Measurements from ENCODE around the gene DIABLO.
"Not testable (repeated sequence)": the region's sequence is repeated elsewhere in the genome, so short reads cannot be mapped to it uniquely, and the experiment has no call there.

The DIABLO gene

DNA sequence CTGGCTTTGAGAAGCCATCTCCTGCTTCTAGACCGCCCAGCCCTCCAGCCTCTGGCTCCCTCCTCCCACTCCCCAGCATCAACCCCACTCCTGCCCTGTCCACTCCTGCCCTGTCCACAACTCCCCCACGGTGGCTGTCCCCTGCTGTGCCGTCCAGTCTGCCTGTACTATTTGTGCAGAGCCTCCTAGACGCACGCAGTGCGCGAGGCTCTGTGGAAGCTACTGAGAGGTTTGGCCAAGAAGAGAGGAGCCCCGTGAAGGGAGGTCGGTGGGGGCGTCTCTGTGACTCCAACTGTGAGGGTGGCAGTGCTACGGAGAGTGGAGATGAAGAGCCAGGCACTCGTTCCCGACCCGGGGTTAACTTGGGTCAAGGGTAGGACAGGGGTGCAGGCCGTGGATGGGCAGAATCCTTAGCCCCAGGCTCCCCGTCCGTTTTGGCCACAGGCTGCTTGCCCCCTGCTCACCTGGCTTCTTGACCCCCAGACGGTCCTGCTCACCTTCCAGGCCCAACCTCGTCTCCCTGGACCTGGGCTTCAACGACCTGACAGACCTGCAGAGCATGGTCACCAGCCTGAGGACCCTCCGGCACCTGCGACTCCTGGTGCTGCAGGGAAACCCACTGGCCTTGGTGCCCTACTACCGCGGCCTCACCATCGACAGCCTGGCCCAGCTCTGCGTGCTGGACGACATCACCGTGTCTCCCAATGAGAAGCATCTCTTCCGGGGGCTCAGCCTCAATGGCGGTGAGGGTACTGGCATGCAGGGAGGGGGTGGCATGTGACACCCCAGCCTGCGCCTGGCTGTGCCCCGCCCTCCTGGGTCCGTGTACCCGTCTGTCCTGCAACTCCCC is 36.0 kb downstream of the DIABLO start:
- no peak for DNase-seq (ENCODE audit: low read depth)

GRCh38 chr12:122187466-122187865 is 38.4 kb downstream of the DIABLO start:
- no peak for DNase-seq (ENCODE audit: low read depth)

- DNase-seq (ENCODE audit: low read depth), result no peak
Measured at GRCh38 chr12:122185494-122186082, 40.3 kb downstream of the DIABLO start.

DNA sequence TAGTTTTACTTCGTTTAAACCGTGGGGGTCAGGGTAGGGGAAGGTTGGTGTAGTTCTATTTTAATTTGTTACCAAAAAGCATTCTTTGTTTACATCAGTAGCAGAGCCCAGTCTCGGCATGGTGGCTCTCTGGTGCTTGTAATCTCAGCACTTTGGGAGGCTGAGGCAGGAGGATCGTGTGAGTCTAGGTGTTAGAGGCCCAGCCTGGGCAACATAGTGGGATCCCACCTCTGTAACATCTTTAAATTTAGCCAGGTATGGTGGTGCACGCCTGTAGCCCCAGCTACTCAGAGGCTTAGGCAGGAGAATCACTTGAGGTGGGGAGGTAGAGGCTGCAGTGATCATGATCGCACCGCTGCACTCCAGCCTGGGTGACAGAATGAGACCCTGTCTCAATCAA is 40.8 kb downstream of the DIABLO start:
- no peak for DNase-seq (ENCODE audit: low read depth)

GRCh38 chr12:122184517-122184916 is 41.3 kb downstream of the DIABLO start:
- DNase-seq (ENCODE audit: low read depth), result no peak

DNA sequence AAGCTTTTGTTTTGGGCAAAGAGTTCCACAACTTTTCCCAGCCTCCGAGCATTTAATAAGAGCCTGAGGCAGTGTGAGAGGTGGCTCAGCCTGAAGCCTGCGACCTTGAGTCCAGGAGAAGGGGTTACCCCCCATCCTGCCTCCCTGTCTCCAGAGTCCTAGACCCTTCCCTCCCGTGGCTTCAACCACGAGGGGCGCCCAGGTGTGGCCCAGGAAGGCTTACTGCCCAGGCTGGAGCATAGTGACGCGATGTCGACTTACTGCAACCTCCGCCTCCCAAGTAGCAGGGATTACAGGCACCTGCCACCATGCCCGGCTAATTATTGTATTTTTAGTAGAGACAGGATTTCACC is 42.3 kb downstream of the DIABLO start:
- DNase-seq (ENCODE audit: low read depth), result no peak

DNA sequence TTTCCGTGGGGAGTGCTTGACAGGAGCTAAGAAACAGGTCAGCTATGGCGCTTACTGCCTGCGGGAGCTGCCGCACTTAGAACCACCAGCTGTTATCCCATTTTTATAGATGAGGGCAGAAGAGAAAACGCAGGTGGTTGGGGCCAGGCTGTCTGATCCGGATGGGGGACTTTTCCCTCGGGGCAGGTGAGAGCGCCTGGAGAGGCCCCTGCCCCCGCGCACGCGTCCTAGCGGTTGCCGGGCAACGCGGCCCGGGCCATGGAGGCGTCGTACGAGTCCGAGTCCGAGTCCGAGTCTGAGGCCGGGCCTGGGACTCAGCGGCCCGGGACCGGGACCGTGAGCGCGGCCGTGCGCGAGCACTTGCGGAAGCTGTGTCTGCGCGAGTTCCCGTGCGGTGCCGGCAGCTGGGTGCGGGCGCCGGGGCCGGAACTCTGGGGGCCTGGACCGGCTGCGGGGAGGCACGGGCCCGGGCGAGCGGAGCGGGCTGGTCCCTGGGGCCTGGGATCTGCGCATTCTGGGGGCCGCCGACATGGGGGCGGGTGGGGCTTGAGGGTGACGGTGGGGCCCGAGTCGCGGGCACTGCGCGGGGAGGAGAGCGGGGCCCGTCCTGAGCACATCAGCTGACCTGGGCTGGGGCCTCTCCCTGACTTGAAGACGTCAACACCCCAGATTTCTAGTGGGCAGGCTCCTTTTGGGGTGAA is 42.8 kb downstream of the DIABLO start, which contains the start of gene LRRC43:
LRRC43 (plus strand) TSS at position 237 of the 701 bp plus-strand sequence; CDS start at position 259, 22 bp downstream.
- no peak for DNase-seq (ENCODE audit: low read depth)

- not testable (repeated sequence) for DNase-seq (ENCODE audit: low read depth)
Measured at GRCh38 chr12:122176473-122176872, 49.4 kb downstream of the DIABLO start.

- no peak for DNase-seq (ENCODE audit: low read depth)
Measured at GRCh38 chr12:122174155-122174845, 51.6 kb downstream of the DIABLO start, which contains the start of gene IL31. Gene IL31, minus strand, starts transcription at chr12:122174221. Its CDS starts 49 bp downstream, at chr12:122174172.

- no peak for DNase-seq (ENCODE audit: low read depth)
Measured at GRCh38 chr12:122172262-122172939, 53.5 kb downstream of the DIABLO start.

GRCh38 chr12:122171399-122171798 is 54.5 kb downstream of the DIABLO start:
- DNase-seq (ENCODE audit: low read depth), result no peak

DNA sequence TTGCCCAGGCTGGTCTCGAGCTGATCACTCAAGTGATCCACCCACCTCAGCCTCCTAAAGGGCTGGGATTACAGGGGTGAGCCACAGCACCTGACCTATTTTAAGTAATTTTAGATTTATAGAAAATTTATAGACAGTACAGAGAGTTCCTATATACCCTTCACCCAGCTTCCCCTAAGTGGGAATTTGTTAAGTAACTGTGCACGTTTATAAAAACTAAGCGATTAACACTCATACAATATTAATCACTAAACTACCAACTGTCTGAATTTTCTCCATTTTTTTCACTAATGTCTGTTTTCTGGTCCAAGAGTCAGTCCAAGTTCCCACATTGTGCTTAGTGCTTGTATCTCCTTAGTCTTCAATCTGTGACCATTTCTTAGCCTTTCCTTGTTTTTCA is 57.4 kb downstream of the DIABLO start:
- DNase-seq (ENCODE audit: low read depth), result no peak

GRCh38 chr12:122167356-122167925 is 58.4 kb downstream of the DIABLO start:
- DNase-seq (ENCODE audit: low read depth), result no peak

GRCh38 chr12:122166422-122167349 is 59.2 kb downstream of the DIABLO start:
- DNase-seq (ENCODE audit: low read depth), result no peak

GRCh38 chr12:122162976-122163375 is 62.9 kb downstream of the DIABLO start:
- DNase-seq (ENCODE audit: low read depth), result no peak

- DNase-seq (ENCODE audit: low read depth), result no peak
Measured at GRCh38 chr12:122161682-122162081, 64.2 kb downstream of the DIABLO start.

DNA sequence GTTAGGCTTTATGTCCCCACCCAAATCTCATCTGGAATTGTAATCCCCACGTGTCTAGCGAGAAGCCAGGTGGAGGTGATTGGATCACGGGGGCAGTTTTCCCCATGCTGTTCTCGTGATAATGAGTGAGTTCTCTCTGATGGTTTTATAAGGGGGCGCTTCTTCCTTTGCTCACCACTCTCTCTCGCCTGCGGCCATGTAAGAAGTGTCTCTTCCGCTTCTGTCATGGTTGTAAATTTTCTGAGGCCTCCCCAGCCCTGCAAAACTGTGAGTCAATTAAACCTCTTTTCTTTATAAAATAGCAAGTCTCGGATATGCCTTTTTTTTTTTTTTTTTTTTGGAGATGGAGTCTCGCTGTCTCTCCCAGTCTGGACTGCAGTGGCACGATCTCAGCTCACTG is 65.1 kb downstream of the DIABLO start:
- DNase-seq (ENCODE audit: low read depth), result no peak

GRCh38 chr12:122159882-122160281 is 66.0 kb downstream of the DIABLO start:
- DNase-seq (ENCODE audit: low read depth), result no peak

DNA sequence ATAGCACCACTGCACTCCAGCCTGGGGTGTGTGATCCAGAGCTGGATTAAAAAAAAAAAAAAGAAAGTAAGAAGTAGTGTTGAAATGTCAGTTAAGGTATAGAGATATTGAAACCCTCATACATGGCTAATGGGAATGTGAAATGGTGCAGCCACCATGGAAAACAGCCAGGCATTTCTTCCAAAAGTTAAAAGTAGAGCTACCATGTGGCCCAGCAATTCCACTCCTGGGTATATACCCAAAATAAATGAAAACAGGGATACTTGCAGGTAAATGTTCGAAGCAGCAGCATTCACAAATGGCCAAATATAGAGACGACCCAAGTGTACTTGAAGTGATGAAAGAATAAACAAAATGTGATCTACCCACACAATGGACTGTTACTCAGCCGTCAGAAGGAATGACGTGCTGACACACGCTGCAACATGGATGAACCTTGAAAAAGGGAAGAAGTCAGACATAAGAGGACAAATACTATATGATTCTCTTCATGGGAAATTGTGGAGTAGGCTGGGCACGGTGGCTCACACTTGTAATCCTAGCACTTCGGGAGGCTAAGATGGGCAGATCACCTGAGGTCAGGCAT is 67.1 kb downstream of the DIABLO start:
- DNase-seq (ENCODE audit: low read depth), result no peak
